ENCODE measurements around the gene DLGAP4.
"Not testable (repeated sequence)": the region's sequence is repeated elsewhere in the genome, so short reads cannot be mapped to it uniquely, and the experiment has no call there.

Gene DLGAP4

DNA sequence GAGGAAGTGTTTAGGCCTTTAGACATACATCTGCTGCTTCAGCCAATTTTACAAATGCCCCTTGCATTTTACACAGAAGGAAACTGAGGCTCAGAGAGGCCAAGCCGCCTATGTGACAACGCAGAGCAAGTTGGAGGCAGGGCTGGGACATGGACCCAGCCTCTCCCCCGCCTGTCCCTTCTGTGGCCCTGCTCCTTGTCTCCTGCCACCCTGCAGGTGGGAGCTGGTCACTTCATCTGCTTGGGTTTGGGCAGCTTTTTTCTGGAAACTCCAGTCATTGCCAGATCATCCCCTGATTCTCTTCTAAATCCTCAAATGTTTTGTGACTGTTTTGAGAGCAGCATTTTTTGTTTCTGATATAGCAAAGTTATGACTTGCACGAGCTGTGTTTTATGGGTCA is 68.9 kb downstream of the DLGAP4 start:
- DNase-seq (ENCODE audit: low read depth in 1 of 2, low spot score in 1 of 2), result no peak
- H3K27ac ChIP-seq (replicated peaks), result no peak overlapping the region
- H3K4me3 ChIP-seq (replicated peaks; ENCODE audit: insufficient read depth, low read length), result no peak overlapping the region
- no peak for TF ChIP-seq GABPA (IDR thresholded peaks at IDR 0.05; ENCODE audit: low read depth)
- TF ChIP-seq, protein P1, sequence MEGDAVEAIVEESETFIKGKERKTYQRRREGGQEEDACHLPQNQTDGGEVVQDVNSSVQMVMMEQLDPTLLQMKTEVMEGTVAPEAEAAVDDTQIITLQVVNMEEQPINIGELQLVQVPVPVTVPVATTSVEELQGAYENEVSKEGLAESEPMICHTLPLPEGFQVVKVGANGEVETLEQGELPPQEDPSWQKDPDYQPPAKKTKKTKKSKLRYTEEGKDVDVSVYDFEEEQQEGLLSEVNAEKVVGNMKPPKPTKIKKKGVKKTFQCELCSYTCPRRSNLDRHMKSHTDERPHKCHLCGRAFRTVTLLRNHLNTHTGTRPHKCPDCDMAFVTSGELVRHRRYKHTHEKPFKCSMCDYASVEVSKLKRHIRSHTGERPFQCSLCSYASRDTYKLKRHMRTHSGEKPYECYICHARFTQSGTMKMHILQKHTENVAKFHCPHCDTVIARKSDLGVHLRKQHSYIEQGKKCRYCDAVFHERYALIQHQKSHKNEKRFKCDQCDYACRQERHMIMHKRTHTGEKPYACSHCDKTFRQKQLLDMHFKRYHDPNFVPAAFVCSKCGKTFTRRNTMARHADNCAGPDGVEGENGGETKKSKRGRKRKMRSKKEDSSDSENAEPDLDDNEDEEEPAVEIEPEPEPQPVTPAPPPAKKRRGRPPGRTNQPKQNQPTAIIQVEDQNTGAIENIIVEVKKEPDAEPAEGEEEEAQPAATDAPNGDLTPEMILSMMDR (IDR thresholded peaks at IDR 0.05; ENCODE audit: insufficient read depth, low read length), result no peak
- TF ChIP-seq, protein P2, sequence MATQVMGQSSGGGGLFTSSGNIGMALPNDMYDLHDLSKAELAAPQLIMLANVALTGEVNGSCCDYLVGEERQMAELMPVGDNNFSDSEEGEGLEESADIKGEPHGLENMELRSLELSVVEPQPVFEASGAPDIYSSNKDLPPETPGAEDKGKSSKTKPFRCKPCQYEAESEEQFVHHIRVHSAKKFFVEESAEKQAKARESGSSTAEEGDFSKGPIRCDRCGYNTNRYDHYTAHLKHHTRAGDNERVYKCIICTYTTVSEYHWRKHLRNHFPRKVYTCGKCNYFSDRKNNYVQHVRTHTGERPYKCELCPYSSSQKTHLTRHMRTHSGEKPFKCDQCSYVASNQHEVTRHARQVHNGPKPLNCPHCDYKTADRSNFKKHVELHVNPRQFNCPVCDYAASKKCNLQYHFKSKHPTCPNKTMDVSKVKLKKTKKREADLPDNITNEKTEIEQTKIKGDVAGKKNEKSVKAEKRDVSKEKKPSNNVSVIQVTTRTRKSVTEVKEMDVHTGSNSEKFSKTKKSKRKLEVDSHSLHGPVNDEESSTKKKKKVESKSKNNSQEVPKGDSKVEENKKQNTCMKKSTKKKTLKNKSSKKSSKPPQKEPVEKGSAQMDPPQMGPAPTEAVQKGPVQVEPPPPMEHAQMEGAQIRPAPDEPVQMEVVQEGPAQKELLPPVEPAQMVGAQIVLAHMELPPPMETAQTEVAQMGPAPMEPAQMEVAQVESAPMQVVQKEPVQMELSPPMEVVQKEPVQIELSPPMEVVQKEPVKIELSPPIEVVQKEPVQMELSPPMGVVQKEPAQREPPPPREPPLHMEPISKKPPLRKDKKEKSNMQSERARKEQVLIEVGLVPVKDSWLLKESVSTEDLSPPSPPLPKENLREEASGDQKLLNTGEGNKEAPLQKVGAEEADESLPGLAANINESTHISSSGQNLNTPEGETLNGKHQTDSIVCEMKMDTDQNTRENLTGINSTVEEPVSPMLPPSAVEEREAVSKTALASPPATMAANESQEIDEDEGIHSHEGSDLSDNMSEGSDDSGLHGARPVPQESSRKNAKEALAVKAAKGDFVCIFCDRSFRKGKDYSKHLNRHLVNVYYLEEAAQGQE (IDR thresholded peaks at IDR 0.05; ENCODE audit: insufficient replicate concordance, low read depth), result no peak
- no peak for TF ChIP-seq POLR2AphosphoS5 (IDR thresholded peaks at IDR 0.05; ENCODE audit: low read depth)
- TF ChIP-seq SPI1 (IDR thresholded peaks at IDR 0.05; ENCODE audit: borderline replicate concordance, low read depth), result no peak
- no peaks in the 10 kb centered on the region for H3K27me3 ChIP-seq (ENCODE audit: insufficient read depth, poor library complexity, severe bottlenecking)

DNA sequence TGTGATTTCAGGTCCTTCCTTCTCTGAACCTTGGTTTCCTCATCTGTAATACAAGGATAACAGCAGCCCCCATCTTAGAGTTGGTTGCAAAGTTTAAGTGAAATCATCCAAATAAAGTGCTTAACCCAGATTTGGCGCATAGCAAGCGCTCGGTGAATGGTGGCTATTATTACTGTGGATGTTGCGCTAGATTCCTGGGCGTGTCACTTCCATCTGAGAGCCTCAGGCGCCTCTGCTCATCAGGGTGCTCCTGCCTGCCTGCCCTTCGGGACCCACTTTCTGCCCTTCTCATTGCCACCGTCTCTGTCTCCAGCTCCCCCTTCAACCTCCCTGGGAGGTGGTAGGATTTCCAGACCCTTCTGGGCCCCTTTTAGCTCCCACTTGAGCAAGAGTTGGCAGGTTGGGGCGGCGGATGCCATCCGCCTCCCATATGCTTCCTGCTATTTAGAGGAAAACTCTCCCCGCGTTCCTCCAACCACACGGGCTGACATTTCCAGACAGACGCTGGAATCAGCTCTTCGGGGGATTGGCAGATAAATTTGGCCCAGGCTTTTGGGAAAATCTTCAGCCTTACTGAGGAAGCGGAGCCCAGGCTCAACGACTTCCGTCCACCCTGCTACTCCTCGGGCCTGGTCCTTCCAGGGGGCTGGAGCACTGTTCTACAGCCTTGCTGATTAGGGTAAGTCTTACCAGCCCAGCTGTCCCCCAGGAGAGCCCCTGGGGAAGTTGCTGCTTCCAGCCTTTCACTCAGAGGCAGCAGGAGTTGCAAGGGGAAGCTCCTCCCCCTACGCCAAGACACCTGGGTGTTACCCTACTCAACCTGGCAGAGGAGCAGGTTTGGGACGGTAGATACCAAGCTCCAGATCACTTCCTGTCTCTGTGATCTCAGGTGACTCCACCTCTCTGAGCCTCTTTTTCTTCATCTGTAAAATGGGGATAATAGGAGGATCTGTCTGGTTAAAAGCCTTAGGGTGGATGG is 71.5 kb downstream of the DLGAP4 start:
- DNase-seq (ENCODE audit: low read depth in 1 of 2, low spot score in 1 of 2), result no peak
- TF ChIP-seq, protein P1 (IDR thresholded peaks at IDR 0.05; ENCODE audit: insufficient read depth, low read length), result no peak
- no peak for TF ChIP-seq SPI1 (IDR thresholded peaks at IDR 0.05; ENCODE audit: borderline replicate concordance, low read depth)
- no peak for TF ChIP-seq GABPA (IDR thresholded peaks at IDR 0.05; ENCODE audit: low read depth)
- TF ChIP-seq POLR2AphosphoS5 (IDR thresholded peaks at IDR 0.05; ENCODE audit: low read depth), result no peak
- TF ChIP-seq, protein P2 (IDR thresholded peaks at IDR 0.05; ENCODE audit: insufficient replicate concordance, low read depth), result no peak
- no peaks in the 10 kb centered on the region for H3K27me3 ChIP-seq (ENCODE audit: insufficient read depth, poor library complexity, severe bottlenecking)
- H3K4me3 ChIP-seq (replicated peaks; ENCODE audit: insufficient read depth, low read length), result no peak overlapping the region
- H3K27ac ChIP-seq (replicated peaks), result no peak overlapping the region

DNA sequence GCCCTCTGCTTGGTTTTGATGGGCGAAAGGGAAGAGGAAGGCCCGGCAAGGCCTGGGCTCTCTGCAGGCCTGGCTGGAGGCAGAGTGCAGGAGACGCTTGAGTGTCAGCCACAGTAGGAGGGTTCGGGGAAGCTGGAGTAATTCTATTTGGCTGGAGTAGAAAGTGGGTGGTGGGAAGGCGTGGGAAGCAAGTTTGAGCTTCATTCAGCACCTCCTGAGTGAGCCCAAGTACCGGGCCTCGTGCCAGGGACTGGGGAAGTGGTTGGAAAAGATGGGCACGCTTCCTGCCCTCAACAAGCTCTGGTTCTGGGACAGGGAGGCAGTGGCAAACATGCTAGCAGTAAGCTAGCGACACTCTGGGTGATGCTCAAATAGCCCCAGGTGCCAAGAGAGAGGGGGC is 72.5 kb downstream of the DLGAP4 start:
- Histone ChIP-seq H3K27me3 (ENCODE audit: insufficient read depth, poor library complexity, severe bottlenecking) (no peaks in the 10 kb centered on the region), H3K27ac (replicated peaks) (no peak overlapping the region), H3K4me3 (replicated peaks; ENCODE audit: insufficient read depth, low read length) (no peak overlapping the region)
- no peak for DNase-seq (ENCODE audit: low read depth in 1 of 2, low spot score in 1 of 2)
- TF ChIP-seq SPI1 (IDR thresholded peaks at IDR 0.05; ENCODE audit: borderline replicate concordance, low read depth) (no peak), GABPA (IDR thresholded peaks at IDR 0.05; ENCODE audit: low read depth) (no peak), POLR2AphosphoS5 (IDR thresholded peaks at IDR 0.05; ENCODE audit: low read depth) (no peak)
- TF ChIP-seq, protein P2 (IDR thresholded peaks at IDR 0.05; ENCODE audit: insufficient replicate concordance, low read depth), result no peak
- TF ChIP-seq, protein P1 (IDR thresholded peaks at IDR 0.05; ENCODE audit: insufficient read depth, low read length), result no peak

DNA sequence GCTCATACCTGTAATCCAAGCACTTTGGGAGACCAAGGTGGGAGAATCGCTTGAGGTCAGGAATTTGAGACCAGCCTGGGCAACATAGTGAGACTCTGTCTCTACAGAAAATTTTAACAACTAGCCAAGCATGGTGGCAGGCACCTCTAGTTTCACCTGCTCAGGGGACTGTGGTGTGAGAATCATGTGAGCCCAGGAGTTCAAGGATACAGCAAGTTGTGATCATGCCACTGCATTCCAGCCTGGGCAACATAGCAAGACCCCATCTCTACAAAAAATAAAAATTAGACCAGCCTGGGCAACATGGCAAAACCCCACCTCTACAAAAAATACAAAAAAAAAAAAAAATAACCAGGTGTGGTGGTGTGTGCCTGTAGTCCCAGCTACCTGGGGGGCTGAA is 73.8 kb downstream of the DLGAP4 start:
- not testable (repeated sequence) for H3K4me3 ChIP-seq (replicated peaks; ENCODE audit: insufficient read depth, low read length); DNase-seq (ENCODE audit: low read depth in 1 of 2, low spot score in 1 of 2); H3K27ac ChIP-seq (replicated peaks); H3K27me3 ChIP-seq (ENCODE audit: insufficient read depth, poor library complexity, severe bottlenecking)
